GM18517 (cell line): ENCODE measurements around the gene SYT2.
"Not testable (repeated sequence)": the region's sequence is repeated elsewhere in the genome, so short reads cannot be mapped to it uniquely, and the experiment has no call there.

Experiments used
- ATAC-seq: cut with Tn5 transposase; IDR thresholded peaks from one replicate; pipeline ENCODE4 v1.9.1; 2021; ENCODE audit warnings: mild to moderate bottlenecking, moderate library complexity; ENCODE audit not compliant: unreplicated experiment

Gene SYT2

DNA sequence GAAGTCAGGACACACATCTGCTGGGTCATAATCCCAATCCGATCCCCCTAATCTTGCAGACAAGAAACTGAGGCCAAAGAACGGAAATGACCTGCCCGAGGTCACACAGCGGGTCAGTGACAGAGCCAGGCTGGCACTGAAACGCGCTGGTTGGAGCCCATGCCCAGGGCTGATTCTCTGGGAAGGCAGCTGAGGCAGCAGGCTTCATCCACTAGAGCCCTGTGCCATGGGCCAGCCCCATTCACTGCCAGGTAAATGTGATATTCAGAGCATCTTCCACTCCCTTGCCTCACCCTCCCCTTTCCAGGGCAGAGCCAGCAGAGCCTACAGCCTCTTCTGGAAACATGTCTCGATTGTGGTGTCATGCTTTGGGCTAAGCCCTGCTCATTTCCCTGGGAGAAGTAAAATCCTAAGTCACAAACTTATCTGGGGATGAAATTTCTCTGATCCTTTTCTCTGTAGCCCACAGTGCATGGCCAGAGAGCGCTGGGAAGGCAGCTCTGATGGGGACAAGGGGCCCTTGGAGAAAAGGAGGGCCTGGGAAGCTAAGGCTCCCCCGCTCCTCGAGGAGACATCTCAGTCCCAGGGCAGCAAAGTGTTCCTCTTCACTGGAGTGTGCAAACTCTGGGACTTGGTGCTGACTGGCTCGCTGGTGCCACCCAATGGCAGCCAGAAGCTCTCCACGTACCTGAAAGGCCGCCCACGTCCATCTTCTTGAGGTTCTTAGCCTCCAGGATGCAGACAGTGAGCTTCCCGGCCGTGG, 110.4 kb downstream of the SYT2 start:
- ATAC-seq: no peak

- no peak for ATAC-seq
Observed at GRCh38 chr1:202597090-202597761, 113.0 kb downstream of the SYT2 start.

GRCh38 chr1:202596638-202597037, 113.6 kb downstream of the SYT2 start:
- no peak for ATAC-seq

GRCh38 chr1:202593845-202594244, 116.4 kb downstream of the SYT2 start:
- ATAC-seq: no peak

- ATAC-seq: no peak
Observed at GRCh38 chr1:202592146-202592545, 118.1 kb downstream of the SYT2 start.

DNA sequence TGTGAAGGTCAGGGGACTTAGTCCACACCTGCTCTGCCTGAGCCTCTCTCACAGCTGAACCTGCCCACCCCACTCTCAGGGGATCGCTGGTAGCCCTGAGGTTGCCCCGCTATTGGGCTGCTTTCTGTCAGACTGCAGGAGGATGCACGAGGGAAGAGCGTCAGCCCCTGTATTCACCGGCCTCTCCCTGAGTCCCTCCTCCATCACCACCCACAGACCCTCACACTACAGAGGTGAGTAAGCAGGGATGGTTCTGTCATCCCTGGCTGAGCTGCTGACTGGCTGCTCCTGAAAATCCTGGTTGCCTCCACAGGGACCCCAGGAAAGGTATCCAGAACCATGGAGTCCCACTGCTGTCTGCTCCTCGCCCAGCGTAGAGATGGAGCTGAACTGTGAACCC, 118.7 kb downstream of the SYT2 start:
- no peak for ATAC-seq

- no peak for ATAC-seq
Observed at GRCh38 chr1:202590975-202591411, 119.3 kb downstream of the SYT2 start.

- ATAC-seq: no peak
Observed at GRCh38 chr1:202590126-202590525, 120.1 kb downstream of the SYT2 start.

- ATAC-seq: no peak
Observed at GRCh38 chr1:202589190-202589930, 120.9 kb downstream of the SYT2 start.

DNA sequence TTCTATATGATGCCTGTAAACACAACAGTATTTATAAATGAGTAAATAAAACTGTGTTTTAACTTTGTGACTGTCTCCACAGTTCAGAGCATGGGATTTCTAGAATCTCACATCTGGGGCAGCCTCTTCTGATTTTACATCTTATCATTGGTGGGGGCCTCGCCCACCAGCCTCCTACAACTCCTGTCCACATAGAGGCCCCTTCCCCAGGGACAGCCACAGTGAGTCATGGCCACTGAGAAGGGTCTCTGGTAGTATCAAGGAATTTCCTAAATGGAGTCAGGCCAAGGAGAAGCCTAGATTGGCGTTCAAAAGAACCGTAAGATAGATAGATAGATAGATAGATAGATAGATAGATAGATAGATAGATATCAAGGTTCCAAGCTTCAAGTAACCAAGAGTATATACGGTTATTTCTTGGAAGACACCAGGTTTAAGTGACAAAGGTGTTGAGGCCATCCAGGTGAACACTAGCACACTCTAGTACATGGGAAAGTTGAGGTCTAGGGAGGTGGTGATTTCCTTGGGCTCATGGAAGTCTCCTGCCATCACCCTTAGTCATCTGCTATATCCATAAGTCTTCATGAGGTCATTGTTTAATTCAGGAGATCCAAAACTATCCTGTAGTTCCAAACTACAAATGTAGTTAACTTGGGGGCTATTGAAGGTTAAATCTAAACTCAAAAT, 121.6 kb downstream of the SYT2 start:
- no peak for ATAC-seq

DNA sequence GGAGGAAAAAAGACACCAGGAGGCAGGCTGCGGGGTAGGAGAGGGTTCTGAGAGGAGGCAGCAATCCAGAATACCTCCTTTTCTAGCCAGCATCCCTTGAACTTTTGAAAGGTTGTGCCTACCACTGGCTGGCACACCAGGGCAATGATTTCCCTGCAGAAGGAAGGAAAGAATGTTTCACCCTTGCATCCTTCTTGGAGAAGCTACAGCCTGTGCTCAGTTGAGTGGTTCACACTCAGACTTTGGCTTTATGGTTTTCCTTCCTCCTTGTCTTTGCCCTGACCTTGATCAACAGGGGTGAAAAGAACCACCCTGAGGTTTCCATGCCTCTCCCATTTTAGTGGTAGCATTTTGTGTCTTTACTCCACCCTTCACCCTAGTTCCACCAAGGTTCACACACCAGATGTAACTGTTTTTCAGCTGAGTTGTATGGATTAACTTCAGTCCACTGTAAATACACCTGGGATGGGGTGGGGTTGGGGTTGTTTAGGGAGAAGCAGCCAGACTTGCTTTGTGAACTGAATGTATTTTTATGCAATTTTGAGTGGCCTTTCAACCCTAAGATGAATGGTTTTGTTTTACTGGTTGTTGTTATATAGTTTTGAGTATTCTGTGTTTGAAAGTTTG, 122.3 kb downstream of the SYT2 start:
- no peak for ATAC-seq

DNA sequence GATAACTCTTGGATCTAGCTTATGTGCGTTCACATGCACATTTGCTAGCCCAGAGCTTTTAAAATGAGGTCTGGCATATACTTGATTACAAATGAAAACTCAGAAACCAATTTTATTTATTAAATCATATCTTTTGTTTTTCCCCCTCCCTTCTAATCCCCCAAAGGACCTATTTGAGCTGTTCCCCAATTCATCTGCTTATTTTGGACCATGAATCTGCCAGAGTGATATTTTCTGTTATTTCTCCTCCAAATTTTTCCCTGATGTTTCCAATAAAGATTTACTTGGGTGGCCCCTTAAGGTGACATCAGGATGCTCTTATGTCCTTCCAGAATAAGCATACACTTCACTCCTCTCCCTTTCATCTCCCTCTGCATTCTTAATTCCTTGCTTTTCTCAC, 123.4 kb downstream of the SYT2 start:
- no peak for ATAC-seq

GRCh38 chr1:202586018-202586821, 124.0 kb downstream of the SYT2 start:
- no peak for ATAC-seq

GRCh38 chr1:202585590-202585933, 124.7 kb downstream of the SYT2 start:
- no peak for ATAC-seq

GRCh38 chr1:202584707-202585589, 125.3 kb downstream of the SYT2 start:
- no peak for ATAC-seq

- ATAC-seq: not testable (repeated sequence)
Observed at GRCh38 chr1:202582350-202582749, 127.9 kb downstream of the SYT2 start.

GRCh38 chr1:202580619-202581018, 129.6 kb downstream of the SYT2 start:
- no peak for ATAC-seq

DNA sequence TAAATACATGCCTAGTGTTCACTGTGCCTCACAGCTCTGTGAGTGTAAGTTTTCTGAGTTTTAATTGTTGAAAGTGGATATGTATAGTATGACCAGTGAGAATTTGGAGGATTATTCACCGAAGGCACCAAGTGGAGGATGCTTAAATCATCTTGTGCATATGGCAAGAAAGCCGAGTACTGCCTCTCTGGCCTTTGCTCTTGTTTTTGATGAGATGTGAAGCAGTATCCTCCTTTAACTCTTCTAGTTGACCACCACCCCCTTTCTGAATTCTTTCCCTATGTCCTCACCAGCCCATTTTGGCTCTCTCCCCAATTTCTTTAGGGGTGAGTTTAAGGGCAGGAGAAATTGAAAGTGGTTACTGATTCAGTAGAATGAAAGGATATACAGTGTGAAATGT, 130.4 kb downstream of the SYT2 start:
- no peak for ATAC-seq

GRCh38 chr1:202578565-202578964, 131.7 kb downstream of the SYT2 start:
- ATAC-seq: no peak
